Tibial artery (tissue), 4 donors: ENCODE data around the gene SMYD3.

Source experiments
- DNase-seq, 2 donors: peaks; one replicate each; pipeline ENCODE4 v3.0.0-alpha.2; 2019
- H3K27ac ChIP-seq, 2 donors: fragments of 200-600 bp; sonication (generic) in 1 of 2; 1 replicate in 1 of 2; 2 replicates in 1 of 2; pipeline ENCODE4 v1.5.1; 2018 to 2019; ENCODE audit warnings: mild to moderate bottlenecking in 1 of 2
- H3K27me3 ChIP-seq, 2 donors: fragments of 200-600 bp; sonication (generic) in 1 of 2; one replicate each; pipeline versions ENCODE4 v1.5.1 to v1.6.0; 2016 to 2019
- H3K36me3 ChIP-seq, 3 donors: fragments of 200-600 bp; sonication (generic) in 2 of 3; one replicate each; pipeline ENCODE4 v1.5.1; 2016 to 2019; ENCODE audit warnings: mild to moderate bottlenecking in 2 of 3
- H3K4me1 ChIP-seq, 4 donors: fragments of 200-600 bp; sonication (generic) in 2 of 4; 1 replicate in 3 of 4; 2 replicates in 1 of 4; pipeline ENCODE4 v1.5.1; 2016 to 2019
- H3K4me3 ChIP-seq, 2 donors: fragments of 200-600 bp; sonication (generic) in 1 of 2; 1 replicate in 1 of 2; 2 replicates in 1 of 2; pipeline ENCODE4 v1.5.1; 2018 to 2019; ENCODE audit warnings: mild to moderate bottlenecking in 2 of 2
- H3K9me3 ChIP-seq, 3 donors: fragments of 200-600 bp; sonication (generic) in 1 of 3; one replicate each; pipeline ENCODE4 v1.5.1; 2016 to 2019
- intact Hi-C: fragments of 100-400 bp; cut with DNase I; formaldehyde crosslinking; loops from one replicate; pipeline ENCODE4 v1.15.0; 2023; ENCODE audit warnings: low total_unique reads
- TF ChIP-seq, protein P1 (sequence below), 2 experiments: fragments of 200-600 bp in 1 of 2; fragments of 450-650 bp in 1 of 2; IDR thresholded peaks; one replicate each; pipeline ENCODE4 v1.5.1; 2017 to 2019; ENCODE audit warnings: antibody characterized with exemption in 2 of 2, mild to moderate bottlenecking in 1 of 2, moderate library complexity in 1 of 2

Gene SMYD3

DNA sequence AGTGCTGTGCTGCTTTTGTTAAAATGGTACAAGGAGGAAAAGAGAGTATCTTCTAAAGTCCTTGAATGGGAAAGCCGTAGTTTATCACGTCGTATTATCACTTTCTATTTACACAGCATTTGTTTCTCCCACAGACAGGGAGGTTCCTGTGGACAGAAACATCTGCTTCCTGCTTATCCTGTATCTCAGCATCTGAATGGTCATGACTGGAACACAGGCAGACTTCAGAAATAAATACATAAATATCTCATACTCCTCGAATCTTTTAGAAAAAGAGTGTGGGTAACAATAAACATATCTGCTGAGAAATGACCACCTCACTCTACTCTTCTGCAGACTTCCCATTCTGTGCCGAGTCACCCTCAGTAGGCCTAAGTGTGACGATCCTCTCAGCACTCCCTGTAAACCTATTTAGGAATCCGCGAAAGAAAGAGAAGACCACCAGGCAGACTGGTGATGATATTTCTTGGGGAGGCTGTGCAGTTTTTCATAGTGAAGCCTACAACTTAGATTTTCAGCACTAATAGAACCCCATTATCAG lies 393.5 kb downstream of the SMYD3 start:
- no peak overlapping the region for H3K27ac ChIP-seq
- no peaks in the 10 kb centered on the region for H3K9me3 ChIP-seq
- TF ChIP-seq, protein P1, sequence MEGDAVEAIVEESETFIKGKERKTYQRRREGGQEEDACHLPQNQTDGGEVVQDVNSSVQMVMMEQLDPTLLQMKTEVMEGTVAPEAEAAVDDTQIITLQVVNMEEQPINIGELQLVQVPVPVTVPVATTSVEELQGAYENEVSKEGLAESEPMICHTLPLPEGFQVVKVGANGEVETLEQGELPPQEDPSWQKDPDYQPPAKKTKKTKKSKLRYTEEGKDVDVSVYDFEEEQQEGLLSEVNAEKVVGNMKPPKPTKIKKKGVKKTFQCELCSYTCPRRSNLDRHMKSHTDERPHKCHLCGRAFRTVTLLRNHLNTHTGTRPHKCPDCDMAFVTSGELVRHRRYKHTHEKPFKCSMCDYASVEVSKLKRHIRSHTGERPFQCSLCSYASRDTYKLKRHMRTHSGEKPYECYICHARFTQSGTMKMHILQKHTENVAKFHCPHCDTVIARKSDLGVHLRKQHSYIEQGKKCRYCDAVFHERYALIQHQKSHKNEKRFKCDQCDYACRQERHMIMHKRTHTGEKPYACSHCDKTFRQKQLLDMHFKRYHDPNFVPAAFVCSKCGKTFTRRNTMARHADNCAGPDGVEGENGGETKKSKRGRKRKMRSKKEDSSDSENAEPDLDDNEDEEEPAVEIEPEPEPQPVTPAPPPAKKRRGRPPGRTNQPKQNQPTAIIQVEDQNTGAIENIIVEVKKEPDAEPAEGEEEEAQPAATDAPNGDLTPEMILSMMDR (IDR thresholded peaks at IDR 0.05), result no peak
- H3K4me3 ChIP-seq, result no peak overlapping the region
- no peak for DNase-seq
- intact Hi-C loops, result no loop called here
- H3K4me1 ChIP-seq, result no peaks in the 10 kb centered on the region
- no peaks in the 10 kb centered on the region for H3K36me3 ChIP-seq
- H3K27me3 ChIP-seq, result no peaks in the 10 kb centered on the region

GRCh38 chr1:246111570-246111969 lies 395.5 kb downstream of the SMYD3 start:
- Histone ChIP-seq H3K4me3 (no peak overlapping the region), H3K9me3 (no peaks in the 10 kb centered on the region), H3K27me3 (no peaks in the 10 kb centered on the region), H3K27ac (no peak overlapping the region), H3K4me1 (no peaks in the 10 kb centered on the region), H3K36me3 (no peaks in the 10 kb centered on the region)
- intact Hi-C loops, result no loop called here
- no peak for DNase-seq
- TF ChIP-seq, protein P1 (IDR thresholded peaks at IDR 0.05), result no peak

- intact Hi-C loops, result no loop called here
These were observed 396.5 kb downstream of the SMYD3 start for GRCh38 chr1:246110343-246111219.

GRCh38 chr1:246108278-246108925 lies 398.7 kb downstream of the SMYD3 start:
- no peak for DNase-seq
- Histone ChIP-seq H3K27me3 (no peaks in the 10 kb centered on the region), H3K27ac (no peak overlapping the region), H3K36me3 (no peaks in the 10 kb centered on the region), H3K4me3 (no peak overlapping the region), H3K4me1 (no peaks in the 10 kb centered on the region), H3K9me3 (no peaks in the 10 kb centered on the region)
- intact Hi-C loops, result no loop called here
- TF ChIP-seq, protein P1 (IDR thresholded peaks at IDR 0.05), result no peak

More at GRCh38 chr1:246110343-246111219, 396.5 kb downstream of the SMYD3 start:
- no peaks in the 10 kb centered on the region for H3K4me1 ChIP-seq
- no peak for DNase-seq
- H3K9me3 ChIP-seq, result no peaks in the 10 kb centered on the region
- TF ChIP-seq, protein P1 (IDR thresholded peaks at IDR 0.05), result no peak
- no peaks in the 10 kb centered on the region for H3K27me3 ChIP-seq
- H3K36me3 ChIP-seq, result no peaks in the 10 kb centered on the region
- H3K4me3 ChIP-seq, result no peak overlapping the region
- H3K27ac ChIP-seq, result no peak overlapping the region

- no peaks in the 10 kb centered on the region for H3K9me3 ChIP-seq
- intact Hi-C loops, result no loop called here
- no peaks in the 10 kb centered on the region for H3K27me3 ChIP-seq
- H3K36me3 ChIP-seq, result no peaks in the 10 kb centered on the region
- H3K27ac ChIP-seq, result no peak overlapping the region
- H3K4me3 ChIP-seq, result no peak overlapping the region
- TF ChIP-seq, protein P1 (IDR thresholded peaks at IDR 0.05), result no peak
- H3K4me1 ChIP-seq, result no peaks in the 10 kb centered on the region
- DNase-seq, result no peak
These were observed 399.4 kb downstream of the SMYD3 start for GRCh38 chr1:246107516-246108277.
